H9 (cell line): Measurements from ENCODE around the gene PIGBOS1. TPM values are rescaled to one million over a fixed set of nuclear protein-coding genes. Genes with fewer than 3 reads are reported as not detected.

ENCODE experiments used
- DNase-seq: peaks from one replicate; pipeline ENCODE4 v3.0.0-alpha.2; 2017
- H2AFZ ChIP-seq: one replicate; pipeline ENCODE4 v1.6.1; 2013; ENCODE audit warnings: mild to moderate bottlenecking, low read length, control low read depth, moderate library complexity
- H2AK5ac ChIP-seq: 2 replicates; pipeline ENCODE4 v1.6.1; 2013; ENCODE audit warnings: low read length, control low read depth, mixed read lengths; ENCODE audit not compliant: insufficient read length
- H2BK120ac ChIP-seq: one replicate; pipeline ENCODE4 v1.6.1; 2013; ENCODE audit warnings: low read depth, mild to moderate bottlenecking, low read length, control low read depth, inconsistent platforms; ENCODE audit not compliant: poor library complexity, severe bottlenecking
- H2BK12ac ChIP-seq: 2 replicates; pipeline ENCODE4 v1.6.1; 2013; ENCODE audit warnings: low read length, control low read depth, mixed read lengths, low read depth; ENCODE audit not compliant: insufficient read length
- H2BK15ac ChIP-seq: 2 replicates; pipeline ENCODE4 v1.6.1; 2013; ENCODE audit warnings: low read depth, low read length, control low read depth
- H2BK20ac ChIP-seq: one replicate; pipeline ENCODE4 v1.6.1; 2013; ENCODE audit warnings: low read depth, mild to moderate bottlenecking, low read length, control low read depth, inconsistent platforms; ENCODE audit not compliant: poor library complexity, severe bottlenecking
- H2BK5ac ChIP-seq: 2 replicates; pipeline ENCODE4 v1.6.1; 2013; ENCODE audit warnings: low read length, control low read depth, mixed read lengths; ENCODE audit not compliant: insufficient read length
- H3K14ac ChIP-seq: 2 replicates; pipeline ENCODE4 v1.6.1; 2013; ENCODE audit warnings: low read length, control low read depth; ENCODE audit not compliant: insufficient read depth
- H3K18ac ChIP-seq: 2 replicates; pipeline ENCODE4 v1.6.1; 2013; ENCODE audit warnings: low read depth, mild to moderate bottlenecking, mixed read lengths, low read length, control low read depth; ENCODE audit not compliant: insufficient read length
- H3K23ac ChIP-seq: 2 replicates; pipeline ENCODE4 v1.6.1; 2013; ENCODE audit warnings: low read length, control low read depth, mixed read lengths, low read depth; ENCODE audit not compliant: insufficient read length
- H3K23me2 ChIP-seq: 2 replicates; pipeline ENCODE4 v1.6.1; 2013; ENCODE audit warnings: low read depth, mild to moderate bottlenecking, mixed read lengths, low read length, control low read depth; ENCODE audit not compliant: insufficient read length, poor library complexity, severe bottlenecking
- H3K27ac ChIP-seq: 2 replicates; pipeline ENCODE4 v1.5.1; 2013; ENCODE audit warnings: low read length, control low read depth, mixed read lengths, low read depth; ENCODE audit not compliant: insufficient read length
- H3K27me3 ChIP-seq: 2 replicates; pipeline ENCODE4 v1.6.1; 2013; ENCODE audit warnings: low read length, control low read depth, inconsistent platforms; ENCODE audit not compliant: insufficient read depth
- H3K4ac ChIP-seq: 2 replicates; pipeline ENCODE4 v1.6.1; 2013; ENCODE audit warnings: low read depth, mild to moderate bottlenecking, control low read depth, inconsistent platforms, low read length, moderate library complexity
- H3K4me1 ChIP-seq: 2 replicates; pipeline ENCODE4 v1.6.1; 2013; ENCODE audit warnings: low read length, control low read depth, inconsistent platforms; ENCODE audit not compliant: insufficient read depth
- H3K4me2 ChIP-seq: 2 replicates; pipeline ENCODE4 v1.6.1; 2013; ENCODE audit warnings: low read length, control low read depth, mixed read lengths; ENCODE audit not compliant: insufficient read length, insufficient read depth
- H3K56ac ChIP-seq: 2 replicates; pipeline ENCODE4 v1.6.1; 2013; ENCODE audit warnings: low read depth, mild to moderate bottlenecking, mixed read lengths, low read length, control low read depth; ENCODE audit not compliant: insufficient read length
- H3K79me1 ChIP-seq: 2 replicates; pipeline ENCODE4 v1.6.1; 2013; ENCODE audit warnings: low read depth, mild to moderate bottlenecking, moderate library complexity, low read length, control low read depth, inconsistent platforms; ENCODE audit not compliant: insufficient read depth, poor library complexity, severe bottlenecking
- H3K79me2 ChIP-seq: 2 replicates; pipeline ENCODE4 v1.6.1; 2013; ENCODE audit warnings: low read length, control low read depth, inconsistent platforms; ENCODE audit not compliant: insufficient read depth
- H3K9ac ChIP-seq: 2 replicates; pipeline ENCODE4 v1.6.1; 2013; ENCODE audit warnings: low read length, control low read depth, mixed read lengths; ENCODE audit not compliant: insufficient read length; ENCODE audit errors: extremely low read depth
- H3K9me3 ChIP-seq: one replicate; pipeline ENCODE4 v1.6.1; 2013; ENCODE audit warnings: low read depth, low read length, inconsistent platforms; ENCODE audit not compliant: control insufficient read depth
- H3T11ph ChIP-seq: one replicate; pipeline ENCODE4 v1.6.1; 2013; ENCODE audit warnings: mild to moderate bottlenecking, low read length, control low read depth, inconsistent platforms
- H4K20me1 ChIP-seq: one replicate; pipeline ENCODE4 v1.6.1; 2013; ENCODE audit not compliant: control insufficient read depth, insufficient read length, insufficient read depth
- H4K5ac ChIP-seq: 2 replicates; pipeline ENCODE4 v1.6.1; 2013; ENCODE audit warnings: low read depth, mild to moderate bottlenecking, mixed read lengths, low read length, control low read depth; ENCODE audit not compliant: insufficient read length
- H4K8ac ChIP-seq: replicated peaks from 2 replicates; pipeline ENCODE4 v1.6.1; 2013; ENCODE audit warnings: low read length, control low read depth, mixed read lengths, low read depth; ENCODE audit not compliant: insufficient read length
- H4K91ac ChIP-seq: 2 replicates; pipeline ENCODE4 v1.6.1; 2013; ENCODE audit warnings: low read depth, mild to moderate bottlenecking, moderate library complexity, mixed read lengths, low read length, control low read depth; ENCODE audit not compliant: insufficient read length
- H3K27ac Mint-ChIP-seq, 3 experiments: 2 replicates in 2 of 3; 3 replicates in 1 of 3; pipeline ENCODE4 v1.8.0; 2020 to 2021; ENCODE audit warnings: mixed read lengths in 3 of 3, mild to moderate bottlenecking in 1 of 3, moderate library complexity in 1 of 3
- H3K27me3 Mint-ChIP-seq: 2 replicates; pipeline ENCODE4 v1.8.0; 2021; ENCODE audit warnings: low read depth, mild to moderate bottlenecking, moderate library complexity, mixed read lengths
- H3K36me3 Mint-ChIP-seq, 3 experiments: 2 replicates in 2 of 3; 3 replicates in 1 of 3; pipeline ENCODE4 v1.8.0; 2020 to 2021; ENCODE audit warnings: low read depth in 3 of 3, mixed read lengths in 3 of 3; ENCODE audit not compliant: insufficient read depth in 1 of 3
- H3K4me1 Mint-ChIP-seq, 2 experiments: 2 replicates each; pipeline ENCODE4 v1.8.0; 2020; ENCODE audit warnings: mixed read lengths in 2 of 2
- H3K4me3 Mint-ChIP-seq, 2 experiments: 2 replicates in 1 of 2; 3 replicates in 1 of 2; pipeline ENCODE4 v1.8.0; 2020 to 2021; ENCODE audit warnings: mild to moderate bottlenecking in 2 of 2, mixed read lengths in 2 of 2, moderate library complexity in 1 of 2
- H3K9me3 Mint-ChIP-seq, 2 experiments: 2 replicates in 1 of 2; 3 replicates in 1 of 2; pipeline ENCODE4 v1.8.0; 2020; ENCODE audit warnings: mild to moderate bottlenecking in 2 of 2, mixed read lengths in 2 of 2, moderate library complexity in 1 of 2
- CTCF ChIP-seq: fragments of 200-600 bp; sonication (generic); conservative IDR thresholded peaks from 3 replicates; pipeline ENCODE4 v1.8.0; 2021; ENCODE audit warnings: antibody characterized with exemption, mild to moderate bottlenecking
- WGBS: extraction: QIAGEN DNeasy Blood & Tissue Kit; methylation state at CpG from one replicate; pipeline ENCODE4 v1.1.7; 2013; ENCODE audit warnings: missing lambda C conversion rate, low lambda C conversion rate, mixed read lengths; ENCODE audit not compliant: insufficient read length; ENCODE audit errors: extremely low coverage; 5-methylcytosine and 5-hydroxymethylcytosine counted together
- total RNA-seq: library from RNA; stranded (reverse); gene quantifications from 2 replicates; pipeline ENCODE4 v1.2.1, GENCODE V29; 2021

The PIGBOS1 gene
- total RNA-seq, 1 experiment from 2014 or later = 10.4 TPM

- Histone ChIP-seq H3K4me1 (no peaks in the 10 kb centered on the region), H2AFZ (no peak overlapping the region), H3T11ph (no peak overlapping the region), H4K5ac (no peak overlapping the region), H3K56ac (no peak overlapping the region), H4K8ac (no peak overlapping the region), H2BK120ac (no peak overlapping the region), H4K91ac (no peak overlapping the region), H3K4ac (no peak overlapping the region), H3K27me3 (no peaks in the 10 kb centered on the region), H3K79me1 (no peaks in the 10 kb centered on the region), H3K23ac (no peak overlapping the region), H3K18ac (no peak overlapping the region), H2BK15ac (no peak overlapping the region), H4K20me1 (no peaks in the 10 kb centered on the region), H3K27ac (no peak overlapping the region), H3K4me2 (no peak overlapping the region), H2BK12ac (no peak overlapping the region), H3K9ac (no peak overlapping the region), H3K9me3 (no peaks in the 10 kb centered on the region), H3K14ac (no peak overlapping the region), H2AK5ac (no peak overlapping the region), H2BK5ac (no peak overlapping the region), H3K79me2 (no peaks in the 10 kb centered on the region), H3K23me2 (no peaks in the 10 kb centered on the region), H2BK20ac (no peak overlapping the region)
- H3K9me3 Mint-ChIP-seq = no peaks in the 10 kb centered on the region
- H3K4me1 Mint-ChIP-seq = peaks cover under 1 to 4% of the 10 kb centered on the region in 2 experiments; a peak in 1 of 4 replicates
- no peaks in the 10 kb centered on the region; a peak in 1 of 7 replicates for H3K36me3 Mint-ChIP-seq
- no peak for DNase-seq
- H3K27me3 Mint-ChIP-seq = no peaks in the 10 kb centered on the region
- TF ChIP-seq CTCF = no peak
- no CpG with 5 or more reads among the region's 2 CpGs for WGBS
- no peak overlapping the region for H3K27ac Mint-ChIP-seq
- H3K4me3 Mint-ChIP-seq = no peak overlapping the region
Observed at GRCh38 chr15:55279100-55279745, 39.7 kb downstream of the PIGBOS1 start.
